HG03097 (cell line): Measurements from ENCODE around the gene FXR2.
"Not testable (repeated sequence)": the region's sequence is repeated elsewhere in the genome, so short reads cannot be mapped to it uniquely, and the experiment has no call there.

Source experiments
- ATAC-seq: cut with Tn5 transposase; IDR thresholded peaks from one replicate; pipeline ENCODE4 v1.9.1; 2021; ENCODE audit not compliant: unreplicated experiment, low FRiP score

The FXR2 gene

GRCh38 chr17:7614425-7615264 lies at the start of gene FXR2:
TSS of gene FXR2 (minus strand) at chr17:7614897. CDS start at chr17:7614532, 365 bp downstream.
- peak; percentile 87 for ATAC-seq

- ATAC-seq: no peak
Measured at GRCh38 chr17:7656958-7657609, 42.4 kb upstream of the FXR2 start.

- ATAC-seq: no peak
Measured at GRCh38 chr17:7655541-7655840, 40.8 kb upstream of the FXR2 start.

- no peak for ATAC-seq
Measured at GRCh38 chr17:7654832-7655540, 40.3 kb upstream of the FXR2 start.

- no peak for ATAC-seq
Measured at GRCh38 chr17:7652388-7653356, 38.0 kb upstream of the FXR2 start.

GRCh38 chr17:7651665-7652387 lies 37.1 kb upstream of the FXR2 start:
- ATAC-seq: no peak

- ATAC-seq: no peak
Measured at GRCh38 chr17:7651097-7651664, 36.5 kb upstream of the FXR2 start.

- ATAC-seq: no peak
Measured at GRCh38 chr17:7650509-7651096, 35.9 kb upstream of the FXR2 start, which contains the start of gene ATP1B2. TSS of gene ATP1B2 (plus strand) at chr17:7650926. CDS start at chr17:7651519, 593 bp downstream.

- ATAC-seq: no peak
Measured at GRCh38 chr17:7647018-7647417, 32.3 kb upstream of the FXR2 start.

GRCh38 chr17:7646457-7646856 lies 31.8 kb upstream of the FXR2 start:
- ATAC-seq: no peak

- ATAC-seq: no peak
Measured at GRCh38 chr17:7644775-7645174, 30.1 kb upstream of the FXR2 start.

GRCh38 chr17:7641635-7642034 lies 26.9 kb upstream of the FXR2 start:
- not testable (repeated sequence) for ATAC-seq

GRCh38 chr17:7640783-7641182 lies 26.1 kb upstream of the FXR2 start:
- no peak for ATAC-seq

- no peak for ATAC-seq
Measured at GRCh38 chr17:7636163-7636562, 21.5 kb upstream of the FXR2 start.

GRCh38 chr17:7634384-7634783 lies 19.7 kb upstream of the FXR2 start:
- no peak for ATAC-seq

- no peak for ATAC-seq
Measured at GRCh38 chr17:7633093-7633492, 18.4 kb upstream of the FXR2 start.

- ATAC-seq: no peak
Measured at GRCh38 chr17:7632492-7632894, 17.8 kb upstream of the FXR2 start.

GRCh38 chr17:7631398-7632380 lies 17.0 kb upstream of the FXR2 start:
- ATAC-seq: no peak
